ENCODE measurements around the gene SLC13A1. TPM values are rescaled to one million over a fixed set of nuclear protein-coding genes. Genes with fewer than 3 reads are reported as not detected.

The SLC13A1 gene
- total and polyA plus RNA-seq, 10 of the 15 experiments (the other 5 are each of a cell fraction or from before 2014, with no cell fraction given): 0.10 TPM; not detected in 9

- H3K4me1 ChIP-seq (ENCODE audit: control insufficient read depth, insufficient read depth, low read length): peaks cover 25% of the 10 kb centered on the region
- POLR2A ChIA-PET: interaction anchor here (1.2 kb wide), 1 partner anchor 18 kb away, joined by 3 read pairs; no protein-coding TSS in a partner anchor
- no TSS peak for BruUV-seq (replicated peaks)
- DNase-seq (ENCODE audit: low read depth, low spot score) (no peak), FAIRE-seq (no peak), ATAC-seq (no peak)
- SMC1A ChIA-PET (ENCODE audit: uncharacterized antibody, unreplicated experiment): interaction anchor here (2.2 kb wide), 1 partner anchor 18 kb away, joined by 5 read pairs; no protein-coding TSS in a partner anchor
- CTCF ChIA-PET: no interaction called here
- TF ChIP-seq, protein P1, sequence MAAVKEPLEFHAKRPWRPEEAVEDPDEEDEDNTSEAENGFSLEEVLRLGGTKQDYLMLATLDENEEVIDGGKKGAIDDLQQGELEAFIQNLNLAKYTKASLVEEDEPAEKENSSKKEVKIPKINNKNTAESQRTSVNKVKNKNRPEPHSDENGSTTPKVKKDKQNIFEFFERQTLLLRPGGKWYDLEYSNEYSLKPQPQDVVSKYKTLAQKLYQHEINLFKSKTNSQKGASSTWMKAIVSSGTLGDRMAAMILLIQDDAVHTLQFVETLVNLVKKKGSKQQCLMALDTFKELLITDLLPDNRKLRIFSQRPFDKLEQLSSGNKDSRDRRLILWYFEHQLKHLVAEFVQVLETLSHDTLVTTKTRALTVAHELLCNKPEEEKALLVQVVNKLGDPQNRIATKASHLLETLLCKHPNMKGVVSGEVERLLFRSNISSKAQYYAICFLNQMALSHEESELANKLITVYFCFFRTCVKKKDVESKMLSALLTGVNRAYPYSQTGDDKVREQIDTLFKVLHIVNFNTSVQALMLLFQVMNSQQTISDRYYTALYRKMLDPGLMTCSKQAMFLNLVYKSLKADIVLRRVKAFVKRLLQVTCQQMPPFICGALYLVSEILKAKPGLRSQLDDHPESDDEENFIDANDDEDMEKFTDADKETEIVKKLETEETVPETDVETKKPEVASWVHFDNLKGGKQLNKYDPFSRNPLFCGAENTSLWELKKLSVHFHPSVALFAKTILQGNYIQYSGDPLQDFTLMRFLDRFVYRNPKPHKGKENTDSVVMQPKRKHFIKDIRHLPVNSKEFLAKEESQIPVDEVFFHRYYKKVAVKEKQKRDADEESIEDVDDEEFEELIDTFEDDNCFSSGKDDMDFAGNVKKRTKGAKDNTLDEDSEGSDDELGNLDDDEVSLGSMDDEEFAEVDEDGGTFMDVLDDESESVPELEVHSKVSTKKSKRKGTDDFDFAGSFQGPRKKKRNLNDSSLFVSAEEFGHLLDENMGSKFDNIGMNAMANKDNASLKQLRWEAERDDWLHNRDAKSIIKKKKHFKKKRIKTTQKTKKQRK (IDR thresholded peaks at IDR 0.05; ENCODE audit: low read depth, low read length): no peak
- TF ChIP-seq CREB1 (IDR thresholded peaks at IDR 0.05; ENCODE audit: low read depth): peak; percentile 26; the same call in 1 of the 2 replicates
- no peaks in the 10 kb centered on the region for H3K36me3 ChIP-seq (ENCODE audit: control insufficient read depth in 2 of 2, insufficient read depth in 2 of 2, low read length in 1 of 2)
- H3K4me3 ChIP-seq: no peak overlapping the region
- no peaks in the 10 kb centered on the region; the same call in 1 of the 3 replicates for H3K9me3 ChIP-seq (replicated peaks; ENCODE audit: control insufficient read depth, insufficient read depth, low read length)
- intact Hi-C loops (cut with micrococcal nuclease; ENCODE audit: unreplicated experiment) (no loop called here), in situ Hi-C loops (cut with MboI) (no loop called here)
- RAD21 ChIA-PET (ENCODE audit: unreplicated experiment): interaction anchor here (0.7 kb wide), 1 partner anchor 11 kb away, joined by 3 read pairs; no protein-coding TSS in a partner anchor
- no peak overlapping the region for H3K27ac ChIP-seq (ENCODE audit: control insufficient read depth, insufficient read depth)
- H3K4me2 ChIP-seq (ENCODE audit: control insufficient read depth, insufficient read depth): no peak overlapping the region
- H2AFZ ChIP-seq (ENCODE audit: control insufficient read depth, low read depth, low read length): peak overlapping the region; percentile 19; the same call in 1 of the 2 replicates
- no peaks in the 10 kb centered on the region for H4K20me1 ChIP-seq (ENCODE audit: control insufficient read depth, insufficient read depth)
- H3K9ac ChIP-seq (ENCODE audit: control insufficient read depth, insufficient read depth, low read length): no peak overlapping the region
- H3K79me2 ChIP-seq (ENCODE audit: control insufficient read depth, insufficient read depth, low read length): no peaks in the 10 kb centered on the region
- 40% methylated on average over 2 of the region's 2 CpGs for WGBS (ENCODE audit: insufficient coverage, insufficient replicate concordance, low lambda C conversion rate, missing lambda C conversion rate)
- H3K27me3 ChIP-seq (replicated peaks in 1 of 2; ENCODE audit: control insufficient read depth in 2 of 2, insufficient read depth in 2 of 2, low read length in 1 of 2): no peaks in the 10 kb centered on the region
These were observed 6.5 kb downstream of the SLC13A1 start for GRCh38 chr7:123193235-123193634.

DNA sequence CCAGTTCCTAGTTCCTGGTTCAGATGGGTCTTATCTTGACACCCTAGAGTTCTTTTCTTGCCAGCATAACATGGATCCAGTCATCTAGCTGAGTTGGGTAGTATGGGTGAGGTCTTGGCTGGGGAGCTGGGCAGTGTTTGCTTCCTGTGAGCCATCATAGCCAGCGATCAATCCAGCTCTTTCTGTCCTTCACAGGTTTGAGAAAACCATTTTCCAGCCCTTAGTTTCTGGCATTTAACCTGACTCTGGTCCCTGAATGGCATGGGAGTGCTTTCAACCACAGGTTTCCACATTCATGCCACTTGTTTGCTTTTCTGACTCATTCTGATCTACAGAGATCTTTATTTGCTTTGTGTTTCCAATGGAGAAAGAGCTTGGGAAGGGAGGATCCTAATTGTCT is 8.6 kb downstream of the SLC13A1 start:
- TF ChIP-seq EED (IDR thresholded peaks at IDR 0.05; ENCODE audit: low read depth) (0 out of 2 replicates have a peak, but pooled peaks have one; percentile 30), PBX3 (IDR thresholded peaks at IDR 0.05; ENCODE audit: insufficient replicate concordance, low read depth, low read length) (no peak), BHLHE40 (IDR thresholded peaks at IDR 0.05; ENCODE audit: borderline replicate concordance in 1 of 2, low read depth in 2 of 2, low read length in 1 of 2) (no peak), SIX5 (IDR thresholded peaks at IDR 0.05; ENCODE audit: low read depth, low read length, severe bottlenecking) (no peak), NFXL1 (IDR thresholded peaks at IDR 0.05; ENCODE audit: borderline replicate concordance) (no peak)
- SMC1A ChIA-PET (ENCODE audit: uncharacterized antibody, unreplicated experiment): interaction anchor here (0.8 to 2.9 kb wide), 9 partner anchors 8 to 176 kb away, joined by 3 to 15 read pairs (median 4); partner anchors contain the start of gene SLC13A1
- in situ Hi-C loops (cut with MboI): no loop called here

More for the DNA sequence above, 8.6 kb downstream of the SLC13A1 start:
- Histone ChIP-seq H3K27ac (ENCODE audit: control insufficient read depth, insufficient read depth) (peak overlapping the region; percentile 83), H3K4me2 (ENCODE audit: control insufficient read depth, insufficient read depth) (no peak overlapping the region; the same call in 1 of the 2 replicates), H2AFZ (ENCODE audit: control insufficient read depth, low read depth, low read length) (peak overlapping the region; percentile 59), H3K9ac (ENCODE audit: control insufficient read depth, insufficient read depth, low read length) (no peak overlapping the region), H4K20me1 (ENCODE audit: control insufficient read depth, insufficient read depth) (no peaks in the 10 kb centered on the region), H3K27me3 (replicated peaks in 1 of 2; ENCODE audit: control insufficient read depth in 2 of 2, insufficient read depth in 2 of 2, low read length in 1 of 2) (no peaks in the 10 kb centered on the region), H3K4me3 (no peak overlapping the region), H3K36me3 (ENCODE audit: control insufficient read depth in 2 of 2, insufficient read depth in 2 of 2, low read length in 1 of 2) (no peaks in the 10 kb centered on the region), H3K9me3 (replicated peaks; ENCODE audit: control insufficient read depth, insufficient read depth, low read length) (peaks cover 3% of the 10 kb centered on the region; the same call in 2 of the 3 replicates), H3K79me2 (ENCODE audit: control insufficient read depth, insufficient read depth, low read length) (no peaks in the 10 kb centered on the region), H3K4me1 (ENCODE audit: control insufficient read depth, insufficient read depth, low read length) (peaks cover 25% of the 10 kb centered on the region)
- CTCF ChIA-PET: interaction anchor here (0.6 to 1.3 kb wide), 4 partner anchors 37 to 625 kb away, joined by 3 to 6 read pairs (median 3); no protein-coding TSS in a partner anchor
- intact Hi-C loops (cut with micrococcal nuclease; ENCODE audit: unreplicated experiment): no loop called here
- POLR2A ChIA-PET: no interaction called here
- no peak for DNase-seq (ENCODE audit: low read depth, low spot score)
- BruUV-seq (replicated peaks): no TSS peak
- RAD21 ChIA-PET (ENCODE audit: unreplicated experiment): interaction anchor here (0.7 to 2.0 kb wide), 4 partner anchors 14 to 36 kb away, joined by 3 to 6 read pairs (median 5); no protein-coding TSS in a partner anchor
- WGBS (ENCODE audit: insufficient coverage, insufficient replicate concordance, low lambda C conversion rate, missing lambda C conversion rate): 100% methylated on average over 1 of the region's 1 CpG
- peak; percentile 12; the same call in 2 of the 3 replicates for ATAC-seq
- no peak for FAIRE-seq

Measured in GM12878 (cell line).